GM15510 (cell line): Measurements from ENCODE around the gene ADGRL3.

Experiments used
- POLR2A ChIP-seq: IDR thresholded peaks from 3 replicates; pipeline ENCODE4 v1.6.1; 2011; ENCODE audit warnings: borderline replicate concordance; ENCODE audit not compliant: insufficient read length; ENCODE audit errors: extremely low read depth

ADGRL3 gene

GRCh38 chr4:61296144-61296543 is 96.0 kb downstream of the ADGRL3 start:
- TF ChIP-seq POLR2A, result no peak

- no peak for TF ChIP-seq POLR2A
Observed at GRCh38 chr4:61298178-61298740, 98.1 kb downstream of the ADGRL3 start.

- TF ChIP-seq POLR2A, result no peak
Observed at GRCh38 chr4:61299316-61299715, 99.2 kb downstream of the ADGRL3 start.

- no peak for TF ChIP-seq POLR2A
Observed at GRCh38 chr4:61300266-61300844, 100.2 kb downstream of the ADGRL3 start.

GRCh38 chr4:61301271-61301670 is 101.1 kb downstream of the ADGRL3 start:
- TF ChIP-seq POLR2A, result no peak

- no peak for TF ChIP-seq POLR2A
Observed at GRCh38 chr4:61308033-61308432, 107.9 kb downstream of the ADGRL3 start.

- TF ChIP-seq POLR2A, result no peak
Observed at GRCh38 chr4:61309616-61310015, 109.5 kb downstream of the ADGRL3 start.

- TF ChIP-seq POLR2A, result no peak
Observed at GRCh38 chr4:61312526-61312925, 112.4 kb downstream of the ADGRL3 start.

GRCh38 chr4:61318431-61318830 is 118.3 kb downstream of the ADGRL3 start:
- no peak for TF ChIP-seq POLR2A

GRCh38 chr4:61319156-61319555 is 119.0 kb downstream of the ADGRL3 start:
- no peak for TF ChIP-seq POLR2A

GRCh38 chr4:61320154-61320553 is 120.0 kb downstream of the ADGRL3 start:
- no peak for TF ChIP-seq POLR2A

GRCh38 chr4:61320631-61321030 is 120.5 kb downstream of the ADGRL3 start:
- no peak for TF ChIP-seq POLR2A

GRCh38 chr4:61332693-61333092 is 132.6 kb downstream of the ADGRL3 start:
- no peak for TF ChIP-seq POLR2A

- no peak for TF ChIP-seq POLR2A
Observed at GRCh38 chr4:61333490-61333889, 133.4 kb downstream of the ADGRL3 start.

- TF ChIP-seq POLR2A, result no peak
Observed at GRCh38 chr4:61335241-61335763, 135.2 kb downstream of the ADGRL3 start.

GRCh38 chr4:61336488-61336887 is 136.4 kb downstream of the ADGRL3 start:
- no peak for TF ChIP-seq POLR2A
